Transverse colon (tissue), 3 donors: Measurements from ENCODE around the gene CAMTA1.

Experiments used
- CTCF ChIP-seq, 5 experiments: fragments of 200-600 bp in 3 of 5; fragments of 450-650 bp in 2 of 5; sonication (generic) in 3 of 5; IDR thresholded peaks; 1 replicate in 2 of 5; 2 replicates in 3 of 5; pipeline ENCODE4 v1.5.1; 2016 to 2017; ENCODE audit warnings: antibody characterized with exemption in 5 of 5, inconsistent platforms in 3 of 5, mild to moderate bottlenecking in 2 of 5, moderate library complexity in 1 of 5
- POLR2A ChIP-seq: fragments of 450-650 bp; IDR thresholded peaks from one replicate; pipeline ENCODE4 v1.6.1; 2016; ENCODE audit warnings: antibody characterized with exemption, mild to moderate bottlenecking, moderate library complexity

DNA sequence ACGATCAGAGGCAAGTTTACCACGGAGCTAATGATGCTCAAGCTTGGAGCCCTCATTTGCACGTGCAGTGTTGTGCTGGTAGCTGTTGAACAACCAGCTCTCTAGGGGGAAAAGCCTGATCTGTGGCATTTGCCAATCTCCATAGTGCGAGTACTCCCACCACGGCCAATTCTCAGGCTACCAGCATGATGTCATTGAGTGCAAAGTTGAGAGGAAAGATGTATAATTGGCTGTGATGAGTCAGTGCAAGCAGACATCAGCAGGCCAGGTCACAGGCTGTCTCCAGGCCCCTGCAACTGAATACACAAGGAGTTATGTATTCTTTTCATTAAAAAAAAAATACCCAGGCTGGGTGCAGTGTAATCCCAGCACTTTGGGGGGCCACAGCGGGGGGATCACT, 752.8 kb downstream of the CAMTA1 start:
- TF ChIP-seq CTCF (IDR thresholded peaks at IDR 0.05) (no peak), POLR2A (no peak)
